CD14-positive monocyte (primary cell): Measurements from ENCODE around the gene PYGB. TPM values are rescaled to one million over a fixed set of nuclear protein-coding genes. Genes with fewer than 3 reads are reported as not detected.
A peak's percentile ranks its signal among the peaks of the same experiment; 100 is the strongest.

Source experiments
- DNase-seq, 3 donors: peaks; one replicate each; pipeline ENCODE4 v3.0.0-alpha.2; 2011 to 2022
- H2AFZ ChIP-seq: 2 replicates; pipeline ENCODE4 v1.6.0; 2012; ENCODE audit warnings: mild to moderate bottlenecking, low read depth, low read length, inconsistent platforms; ENCODE audit not compliant: insufficient read depth, poor library complexity, severe bottlenecking
- H3K27ac ChIP-seq, 2 donors: 1 replicate in 1 of 2; 2 replicates in 1 of 2; pipeline ENCODE4 v1.5.1; 2012 to 2013; ENCODE audit warnings: low read length in 2 of 2, control low read depth in 1 of 2, inconsistent platforms in 1 of 2, low read depth in 1 of 2, mild to moderate bottlenecking in 1 of 2
- H3K27me3 ChIP-seq, 2 donors: one replicate each; pipeline versions ENCODE4 v1.6.0 to v1.6.1; 2011 to 2013; ENCODE audit warnings: low read length in 2 of 2; ENCODE audit not compliant: control insufficient read depth in 2 of 2, insufficient read depth in 2 of 2
- H3K36me3 ChIP-seq, 2 donors: replicated peaks in 1 of 2; 1 replicate in 1 of 2; 2 replicates in 1 of 2; pipeline versions ENCODE4 v1.5.1 to v1.6.1; 2012 to 2013; ENCODE audit warnings: low read length in 2 of 2, control low read depth in 1 of 2, inconsistent platforms in 1 of 2, mild to moderate bottlenecking in 1 of 2; ENCODE audit not compliant: insufficient read depth in 2 of 2, control insufficient read depth in 1 of 2
- H3K4me1 ChIP-seq, 2 donors: 1 replicate in 1 of 2; 2 replicates in 1 of 2; pipeline versions ENCODE4 v1.5.1 to v1.6.1; 2012 to 2013; ENCODE audit warnings: low read length in 2 of 2, control low read depth in 1 of 2, inconsistent platforms in 1 of 2, mild to moderate bottlenecking in 1 of 2, moderate library complexity in 1 of 2; ENCODE audit not compliant: insufficient read depth in 2 of 2, control insufficient read depth in 1 of 2
- H3K4me2 ChIP-seq: replicated peaks from 2 replicates; pipeline ENCODE3; 2012; ENCODE audit warnings: low read length, moderate library complexity, mild to moderate bottlenecking; ENCODE audit not compliant: poor library complexity, severe bottlenecking; ENCODE audit errors: extremely low read depth
- H3K4me3 ChIP-seq, 3 experiments: fragments of 200-600 bp in 1 of 3; sonication (generic) in 1 of 3; replicated peaks in 1 of 3; 1 replicate in 2 of 3; 2 replicates in 1 of 3; pipeline ENCODE4 v1.5.1; 2011 to 2013; ENCODE audit warnings: low read length in 3 of 3, mild to moderate bottlenecking in 3 of 3, control low read depth in 2 of 3, low read depth in 2 of 3, inconsistent platforms in 1 of 3, moderate library complexity in 1 of 3
- H3K79me2 ChIP-seq: 2 replicates; pipeline ENCODE4 v1.6.0; 2012; ENCODE audit warnings: mild to moderate bottlenecking, control low read depth, inconsistent platforms, low read length, moderate library complexity; ENCODE audit not compliant: insufficient read depth
- H3K9ac ChIP-seq: 2 replicates; pipeline ENCODE4 v1.6.0; 2017; ENCODE audit warnings: low read length, mild to moderate bottlenecking; ENCODE audit not compliant: insufficient read depth, poor library complexity, severe bottlenecking
- H3K9me3 ChIP-seq, 2 donors: replicated peaks in 1 of 2; 1 replicate in 1 of 2; 2 replicates in 1 of 2; pipeline versions ENCODE4 v1.5.1 to v1.6.1; 2012 to 2013; ENCODE audit warnings: low read length in 2 of 2, control low read depth in 1 of 2; ENCODE audit not compliant: control insufficient read depth in 1 of 2, insufficient read depth in 1 of 2
- H4K20me1 ChIP-seq: 2 replicates; pipeline ENCODE4 v1.6.0; 2012; ENCODE audit warnings: mild to moderate bottlenecking, low read length, control low read depth, moderate library complexity; ENCODE audit not compliant: insufficient read depth
- H3K27ac Mint-ChIP-seq, 7 donors: one replicate each; pipeline ENCODE4 v1.8.0; 2020; ENCODE audit warnings: mild to moderate bottlenecking in 7 of 7, mixed read lengths in 7 of 7, moderate library complexity in 6 of 7, inconsistent platforms in 2 of 7
- H3K27me3 Mint-ChIP-seq, 3 donors: one replicate each; pipeline ENCODE4 v1.8.0; 2021 to 2022; ENCODE audit warnings: low read depth in 3 of 3, mild to moderate bottlenecking in 3 of 3, mixed read lengths in 3 of 3, moderate library complexity in 3 of 3, inconsistent platforms in 1 of 3
- H3K36me3 Mint-ChIP-seq, 2 donors: one replicate each; pipeline ENCODE4 v1.8.0; 2020; ENCODE audit warnings: mixed read lengths in 2 of 2, inconsistent platforms in 1 of 2, mild to moderate bottlenecking in 1 of 2
- H3K4me1 Mint-ChIP-seq: one replicate; pipeline ENCODE4 v1.8.0; 2020; ENCODE audit warnings: mild to moderate bottlenecking, mixed read lengths
- H3K4me3 Mint-ChIP-seq, 2 donors: one replicate each; pipeline ENCODE4 v1.8.0; 2020; ENCODE audit warnings: mild to moderate bottlenecking in 2 of 2, mixed read lengths in 2 of 2, moderate library complexity in 1 of 2
- H3K9me3 Mint-ChIP-seq, 7 donors: one replicate each; pipeline ENCODE4 v1.8.0; 2020 to 2022; ENCODE audit warnings: mixed read lengths in 7 of 7, mild to moderate bottlenecking in 6 of 7, moderate library complexity in 6 of 7, inconsistent platforms in 2 of 7
- CTCF ChIP-seq: fragments of 200-600 bp; IDR thresholded peaks from one replicate; pipeline ENCODE4 v1.8.0; 2022; ENCODE audit warnings: antibody characterized with exemption, mild to moderate bottlenecking
- WGBS: methylation state at CpG from one replicate; pipeline ENCODE4 v1.1.5; 2013; ENCODE audit warnings: missing lambda C conversion rate; ENCODE audit not compliant: insufficient coverage; 5-methylcytosine and 5-hydroxymethylcytosine counted together
- intact Hi-C, 2 donors: fragments of 100-400 bp; cut with micrococcal nuclease; formaldehyde crosslinking; loops; one replicate each; pipeline versions ENCODE4 v1.15.0 to v1.15.1; 2023
- polyA plus RNA-seq, 3 donors: library from polyadenylated mRNA; depleted of rRNA in 1 of 3; unstranded in 2 of 3; stranded (reverse) in 1 of 3; fragments of 300-500 nt in 2 of 3; fragments of >200 nt in 1 of 3; fragmentation: Illumina TruSeq in 2 of 3; gene quantifications; 1 replicate in 2 of 3; 2 replicates in 1 of 3; pipeline ENCODE4 v1.2.3, GENCODE V29; 2012 to 2021
- small RNA-seq: library from RNA; depleted of rRNA; stranded (forward); fragments of <200 nt; gene quantifications from one replicate; pipeline ENCODE3, GENCODE V24; 2012; ENCODE audit warnings: low read depth; ENCODE audit not compliant: insufficient read length

PYGB gene
- polyA plus RNA-seq, 3 donors = 26.6 to 33.2 (median 26.7) TPM

DNA sequence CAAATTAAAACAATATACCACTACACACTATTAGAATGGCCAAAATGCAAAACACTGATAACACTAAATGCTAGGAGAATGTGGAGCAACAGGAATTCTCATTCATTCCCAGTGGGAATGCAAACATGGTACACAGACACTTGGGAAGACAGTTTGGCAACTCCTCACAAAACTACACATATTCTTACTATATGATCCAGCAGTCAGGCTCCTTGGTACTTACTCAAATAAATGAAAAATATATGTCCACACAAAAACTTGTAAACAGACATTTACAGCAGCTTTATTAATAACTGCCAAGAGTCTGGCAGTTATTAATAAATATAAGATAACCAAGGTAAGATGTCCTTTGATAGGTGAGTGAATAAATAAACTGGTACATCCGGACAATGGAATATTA, 97.8 kb downstream of the PYGB start:
- WGBS = no CpG with 5 or more reads among the region's 1 CpG

DNA sequence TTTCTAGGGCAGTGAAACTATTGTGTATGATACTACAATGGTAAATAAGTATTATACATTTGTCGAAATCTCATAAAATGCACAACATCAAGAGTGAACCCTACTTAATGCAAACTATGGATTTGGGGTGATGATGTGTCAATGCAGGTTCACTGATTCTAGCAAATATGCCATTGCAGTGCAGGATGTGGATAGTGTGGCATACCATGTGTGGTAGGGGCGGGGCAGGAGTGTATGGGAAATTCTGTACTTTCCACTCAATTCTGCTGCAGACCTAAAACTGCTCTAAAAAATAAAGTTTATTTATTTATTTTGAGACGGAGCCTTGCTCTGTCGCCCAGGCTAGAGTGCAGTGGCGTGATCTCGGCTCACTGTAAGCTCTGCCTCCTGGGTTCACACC, 98.5 kb downstream of the PYGB start:
- Histone ChIP-seq H3K4me2 (no peak overlapping the region), H3K27ac (no peak overlapping the region), H3K27me3 (no peaks in the 10 kb centered on the region), H3K9me3 (no peaks in the 10 kb centered on the region), H3K9ac (no peak overlapping the region), H3K36me3 (no peaks in the 10 kb centered on the region), H4K20me1 (peaks cover 10% of the 10 kb centered on the region), H3K4me1 (no peaks in the 10 kb centered on the region), H2AFZ (no peak overlapping the region), H3K4me3 (no peak overlapping the region), H3K79me2 (peaks cover 50% of the 10 kb centered on the region)
- no peak for TF ChIP-seq CTCF
- intact Hi-C loops = no loop called here
- WGBS = no CpG with 5 or more reads among the region's 6 CpGs
- peaks cover 0 to 5% (median 0%) of the 10 kb centered on the region in 7 donors for H3K9me3 Mint-ChIP-seq
- H3K27ac Mint-ChIP-seq = peak overlapping the region in 1 of 7 donors; percentile 6
- H3K4me3 Mint-ChIP-seq = no peak overlapping the region
- DNase-seq = no peak
- no peaks in the 10 kb centered on the region for H3K27me3 Mint-ChIP-seq
- peaks cover 2 to 4% of the 10 kb centered on the region in 2 donors for H3K36me3 Mint-ChIP-seq
- H3K4me1 Mint-ChIP-seq = peaks cover 2% of the 10 kb centered on the region

More for the DNA sequence above, 97.8 kb downstream of the PYGB start:
- Mint-ChIP-seq H3K27ac (no peak overlapping the region), H3K4me1 (peaks cover 2% of the 10 kb centered on the region), H3K27me3 (no peaks in the 10 kb centered on the region), H3K4me3 (no peak overlapping the region), H3K36me3 (peaks cover 2 to 4% of the 10 kb centered on the region in 2 donors), H3K9me3 (peaks cover 0 to 5% (median 0%) of the 10 kb centered on the region in 7 donors)
- Histone ChIP-seq H3K4me2 (no peak overlapping the region), H3K9ac (no peak overlapping the region), H3K4me1 (no peaks in the 10 kb centered on the region), H3K27me3 (no peaks in the 10 kb centered on the region), H3K79me2 (peaks cover 50% of the 10 kb centered on the region), H4K20me1 (peaks cover 16% of the 10 kb centered on the region), H3K36me3 (no peaks in the 10 kb centered on the region), H3K9me3 (no peaks in the 10 kb centered on the region), H2AFZ (no peak overlapping the region), H3K27ac (no peak overlapping the region), H3K4me3 (no peak overlapping the region)
- no peak for TF ChIP-seq CTCF
- no peak for DNase-seq
- intact Hi-C loops = no loop called here

Small RNAs within 50 kb of the gene (small RNA-seq; reads per million reads assigned to genes)
- gene AL035252.4 = not detected
- gene AL121772.2 = not detected
- gene RF00019 = not detected

Other genes starting within 250 kb of the PYGB start
- gene ACSS1, start 189.9 kb upstream of the PYGB start, polyA plus RNA-seq = 10 to 100 TPM; 26.6 to 32.0 (median 27.6) TPM
- gene VSX1, start 165.9 kb upstream of the PYGB start, polyA plus RNA-seq = not detected
- 100 to 1,000 TPM in 1 of 3 donors, 10 to 100 TPM in 2; 36.2 to 120 (median 47.0) TPM for gene ENTPD6, start 52.4 kb upstream of the PYGB start, polyA plus RNA-seq
- gene ABHD12, start 142.8 kb downstream of the PYGB start, polyA plus RNA-seq = 10 to 100 TPM; 20.3 to 34.5 (median 32.1) TPM
- under 1 TPM; 0.16 to 0.48 (median 0.28) TPM for gene GINS1, start 159.6 kb downstream of the PYGB start, polyA plus RNA-seq